ENCODE data around the gene SKAP2.
"Not testable (repeated sequence)": the region's sequence is repeated elsewhere in the genome, so short reads cannot be mapped to it uniquely, and the experiment has no call there.

Gene SKAP2

DNA sequence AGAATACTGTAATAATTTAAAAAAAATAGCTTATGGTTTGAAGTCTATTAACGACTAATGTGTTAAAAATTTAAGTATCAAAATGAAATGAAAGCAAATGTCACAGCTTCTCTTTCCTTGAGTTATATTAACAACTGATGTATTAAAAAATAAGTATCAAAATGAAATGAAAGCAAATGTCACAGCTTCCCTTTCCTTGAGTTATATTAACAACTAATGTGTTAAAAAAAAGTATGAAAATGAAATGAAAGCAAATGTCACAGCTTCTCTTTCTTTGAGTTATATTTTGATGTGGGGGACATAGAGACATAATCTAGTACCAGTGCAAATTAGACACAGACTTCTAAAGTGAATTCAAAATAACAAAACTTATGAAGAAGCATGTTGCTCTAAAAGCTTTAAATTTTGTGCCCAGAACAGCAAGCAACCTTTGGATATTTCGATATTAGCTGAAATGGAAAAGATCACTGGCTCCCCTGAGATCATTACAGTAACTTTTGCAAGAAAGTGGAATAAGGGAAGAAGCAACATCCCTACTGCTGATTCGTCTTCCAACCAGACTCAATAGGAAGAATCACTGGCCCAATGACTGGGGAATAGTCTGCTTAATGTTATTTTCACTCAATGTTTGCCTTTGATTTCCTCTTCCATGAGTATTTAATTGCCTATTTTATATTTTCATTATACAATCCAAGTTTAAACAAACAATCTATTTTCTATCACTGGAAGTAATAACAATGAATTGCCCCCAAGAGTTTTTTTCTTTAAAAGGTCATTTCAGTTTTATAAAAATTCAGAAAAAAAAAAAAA lies 8.0 kb downstream of the SKAP2 start:
- H3K4me3 ChIP-seq (ENCODE audit: low read length) = no peak overlapping the region
- H3K36me3 ChIP-seq (ENCODE audit: insufficient read depth, low read depth, low read length) = no peaks in the 10 kb centered on the region
- H3K27me3 ChIP-seq (ENCODE audit: insufficient read depth, low read length) = peaks cover 84% of the 10 kb centered on the region
- H3K4me1 ChIP-seq (ENCODE audit: insufficient read depth, low read length) = 0 out of 2 replicates have a peak, but pooled peaks cover 2% of the 10 kb centered on the region
- no peaks in the 10 kb centered on the region for H3K9me3 ChIP-seq (ENCODE audit: insufficient read depth, low read depth, low read length)
- no peak overlapping the region for H3K27ac ChIP-seq (ENCODE audit: low read length)
- H3K9ac ChIP-seq (ENCODE audit: low read depth, low read length) = no peak overlapping the region

- Histone ChIP-seq H3K4me1 (ENCODE audit: insufficient read depth, low read length) (0 out of 2 replicates have a peak, but pooled peaks cover 2% of the 10 kb centered on the region), H3K4me3 (ENCODE audit: low read length) (no peak overlapping the region), H3K27ac (ENCODE audit: low read length) (no peak overlapping the region), H3K36me3 (ENCODE audit: insufficient read depth, low read depth, low read length) (no peaks in the 10 kb centered on the region), H3K27me3 (ENCODE audit: insufficient read depth, low read length) (peaks cover 72% of the 10 kb centered on the region), H3K9ac (ENCODE audit: low read depth, low read length) (no peak overlapping the region), H3K9me3 (ENCODE audit: insufficient read depth, low read depth, low read length) (no peaks in the 10 kb centered on the region)
Observed at GRCh38 chr7:26854876-26855855, 9.2 kb downstream of the SKAP2 start.

DNA sequence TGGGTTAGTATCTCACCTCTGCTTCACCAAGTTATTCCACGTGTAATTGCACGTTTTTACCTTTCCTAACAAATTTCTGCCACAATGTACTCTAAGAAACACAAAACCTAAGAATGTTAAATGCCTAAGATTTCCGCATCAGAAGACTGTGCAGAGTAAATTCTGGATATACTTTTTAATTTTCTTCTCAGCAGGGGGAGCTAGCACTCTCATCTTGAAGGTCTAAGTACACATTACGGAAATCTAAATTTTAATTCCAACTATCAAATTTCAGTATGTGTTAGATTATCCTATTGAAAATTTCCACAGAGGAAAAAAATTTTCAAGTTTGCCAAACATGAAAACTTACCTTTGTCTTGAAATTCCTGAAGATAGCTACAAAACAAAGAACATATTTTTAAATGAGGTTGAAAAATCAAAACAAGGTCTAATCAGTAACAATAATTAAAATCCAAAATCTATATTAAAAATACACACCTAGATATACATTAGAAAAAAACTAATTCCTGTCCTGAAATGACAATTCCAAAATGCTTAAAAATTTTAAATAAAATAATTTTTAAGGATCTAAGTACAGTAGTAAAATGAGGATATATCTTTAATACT lies 10.5 kb downstream of the SKAP2 start:
- H3K4me3 ChIP-seq (ENCODE audit: low read length) = no peak overlapping the region
- H3K9ac ChIP-seq (ENCODE audit: low read depth, low read length) = no peak overlapping the region
- no peak overlapping the region for H3K27ac ChIP-seq (ENCODE audit: low read length)
- no peaks in the 10 kb centered on the region for H3K36me3 ChIP-seq (ENCODE audit: insufficient read depth, low read depth, low read length)
- H3K27me3 ChIP-seq (ENCODE audit: insufficient read depth, low read length) = peaks cover 59% of the 10 kb centered on the region
- 0 out of 2 replicates have a peak, but pooled peaks cover 2% of the 10 kb centered on the region for H3K4me1 ChIP-seq (ENCODE audit: insufficient read depth, low read length)
- H3K9me3 ChIP-seq (ENCODE audit: insufficient read depth, low read depth, low read length) = no peaks in the 10 kb centered on the region

GRCh38 chr7:26850193-26850651 lies 14.2 kb downstream of the SKAP2 start:
- H3K4me1 ChIP-seq (ENCODE audit: insufficient read depth, low read length) = no peaks in the 10 kb centered on the region
- H3K36me3 ChIP-seq (ENCODE audit: insufficient read depth, low read depth, low read length) = no peaks in the 10 kb centered on the region
- H3K27ac ChIP-seq (ENCODE audit: low read length) = no peak overlapping the region
- H3K4me3 ChIP-seq (ENCODE audit: low read length) = no peak overlapping the region
- no peaks in the 10 kb centered on the region for H3K9me3 ChIP-seq (ENCODE audit: insufficient read depth, low read depth, low read length)
- no peak overlapping the region for H3K9ac ChIP-seq (ENCODE audit: low read depth, low read length)
- peaks cover 22% of the 10 kb centered on the region for H3K27me3 ChIP-seq (ENCODE audit: insufficient read depth, low read length)

- H3K27me3 ChIP-seq (ENCODE audit: insufficient read depth, low read length) = no peaks in the 10 kb centered on the region
- no peak overlapping the region for H3K4me3 ChIP-seq (ENCODE audit: low read length)
- no peak overlapping the region for H3K27ac ChIP-seq (ENCODE audit: low read length)
- H3K36me3 ChIP-seq (ENCODE audit: insufficient read depth, low read depth, low read length) = no peaks in the 10 kb centered on the region
- H3K9ac ChIP-seq (ENCODE audit: low read depth, low read length) = no peak overlapping the region
- no peaks in the 10 kb centered on the region for H3K9me3 ChIP-seq (ENCODE audit: insufficient read depth, low read depth, low read length)
- H3K4me1 ChIP-seq (ENCODE audit: insufficient read depth, low read length) = no peaks in the 10 kb centered on the region
Observed at GRCh38 chr7:26843705-26844104, 20.7 kb downstream of the SKAP2 start.

DNA sequence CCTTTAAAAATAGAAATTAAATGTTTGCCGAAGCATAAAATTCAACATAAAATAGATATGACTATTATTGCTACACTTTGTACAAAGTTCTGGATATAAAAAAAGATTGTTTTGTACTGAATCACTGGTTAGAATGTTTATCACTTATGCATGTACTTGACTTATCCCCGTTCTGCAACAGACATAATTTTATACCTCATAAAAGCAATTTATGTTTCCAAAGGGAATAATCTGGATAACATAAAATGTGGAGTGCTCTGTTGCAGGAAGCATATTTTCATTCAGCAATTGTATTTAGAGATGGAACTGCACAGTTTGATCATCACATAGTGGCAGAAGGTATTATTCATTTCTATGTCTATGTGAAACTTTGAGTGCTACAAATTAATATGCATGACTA lies 21.5 kb downstream of the SKAP2 start:
- Histone ChIP-seq H3K27me3 (ENCODE audit: insufficient read depth, low read length) (no peaks in the 10 kb centered on the region), H3K36me3 (ENCODE audit: insufficient read depth, low read depth, low read length) (no peaks in the 10 kb centered on the region), H3K4me3 (ENCODE audit: low read length) (no peak overlapping the region), H3K4me1 (ENCODE audit: insufficient read depth, low read length) (no peaks in the 10 kb centered on the region), H3K27ac (ENCODE audit: low read length) (no peak overlapping the region), H3K9me3 (ENCODE audit: insufficient read depth, low read depth, low read length) (no peaks in the 10 kb centered on the region), H3K9ac (ENCODE audit: low read depth, low read length) (no peak overlapping the region)

GRCh38 chr7:26841003-26841739 lies 23.2 kb downstream of the SKAP2 start:
- Histone ChIP-seq H3K9me3 (ENCODE audit: insufficient read depth, low read depth, low read length) (no peaks in the 10 kb centered on the region; the same call in 1 of the 2 replicates), H3K9ac (ENCODE audit: low read depth, low read length) (no peak overlapping the region), H3K36me3 (ENCODE audit: insufficient read depth, low read depth, low read length) (no peaks in the 10 kb centered on the region), H3K27ac (ENCODE audit: low read length) (no peak overlapping the region), H3K4me3 (ENCODE audit: low read length) (no peak overlapping the region), H3K27me3 (ENCODE audit: insufficient read depth, low read length) (no peaks in the 10 kb centered on the region), H3K4me1 (ENCODE audit: insufficient read depth, low read length) (no peaks in the 10 kb centered on the region)

GRCh38 chr7:26836793-26837192 lies 27.6 kb downstream of the SKAP2 start:
- not testable (repeated sequence) for H3K9ac ChIP-seq (ENCODE audit: low read depth, low read length); H3K9me3 ChIP-seq (ENCODE audit: insufficient read depth, low read depth, low read length); H3K36me3 ChIP-seq (ENCODE audit: insufficient read depth, low read depth, low read length); H3K27me3 ChIP-seq (ENCODE audit: insufficient read depth, low read length); H3K4me3 ChIP-seq (ENCODE audit: low read length); H3K4me1 ChIP-seq (ENCODE audit: insufficient read depth, low read length); H3K27ac ChIP-seq (ENCODE audit: low read length)

DNA sequence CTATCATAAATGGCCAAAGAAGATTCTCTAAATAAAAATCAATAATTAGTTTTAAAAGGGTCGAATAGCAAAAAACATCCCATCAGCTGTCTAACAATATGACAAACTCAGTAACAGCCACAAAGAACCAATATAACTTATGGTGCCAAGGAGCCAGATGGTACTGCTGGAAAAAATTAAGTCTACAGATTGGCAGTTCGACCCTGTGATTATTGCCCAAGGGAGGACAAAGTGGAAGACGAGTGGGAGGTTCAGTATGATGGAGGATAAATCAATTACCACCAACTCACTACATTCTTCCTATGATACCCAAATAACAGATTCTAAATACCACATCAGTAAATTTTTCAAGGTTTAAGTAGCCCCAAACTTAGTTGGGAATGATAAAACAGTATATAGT lies 49.0 kb downstream of the SKAP2 start:
- no peaks in the 10 kb centered on the region for H3K36me3 ChIP-seq (ENCODE audit: insufficient read depth, low read depth, low read length)
- H3K27me3 ChIP-seq (ENCODE audit: insufficient read depth, low read length) = no peaks in the 10 kb centered on the region
- H3K9ac ChIP-seq (ENCODE audit: low read depth, low read length) = no peak overlapping the region
- H3K27ac ChIP-seq (ENCODE audit: low read length) = no peak overlapping the region
- H3K9me3 ChIP-seq (ENCODE audit: insufficient read depth, low read depth, low read length) = no peaks in the 10 kb centered on the region
- H3K4me1 ChIP-seq (ENCODE audit: insufficient read depth, low read length) = no peaks in the 10 kb centered on the region
- H3K4me3 ChIP-seq (ENCODE audit: low read length) = no peak overlapping the region

DNA sequence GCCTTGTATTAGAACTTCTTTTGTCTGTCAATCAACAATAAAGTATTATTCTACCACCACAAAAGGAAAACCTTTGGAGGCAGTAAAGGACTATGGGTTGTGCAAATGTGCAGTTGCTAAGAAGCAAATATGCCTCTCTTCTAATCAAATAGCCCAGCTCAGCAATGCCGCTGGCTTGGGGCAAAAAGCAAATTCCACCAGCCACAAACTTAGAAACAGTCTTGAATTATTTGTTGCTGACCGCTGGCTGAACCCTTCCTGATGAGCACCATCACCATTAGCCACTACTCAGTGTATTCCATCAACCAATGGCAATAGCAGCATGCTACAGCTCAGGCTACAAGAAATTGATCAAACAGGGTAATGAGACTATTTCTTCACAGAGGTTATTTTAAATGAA lies 51.0 kb downstream of the SKAP2 start:
- Histone ChIP-seq H3K9ac (ENCODE audit: low read depth, low read length) (no peak overlapping the region), H3K36me3 (ENCODE audit: insufficient read depth, low read depth, low read length) (no peaks in the 10 kb centered on the region), H3K4me1 (ENCODE audit: insufficient read depth, low read length) (no peaks in the 10 kb centered on the region), H3K4me3 (ENCODE audit: low read length) (no peak overlapping the region), H3K27ac (ENCODE audit: low read length) (no peak overlapping the region), H3K9me3 (ENCODE audit: insufficient read depth, low read depth, low read length) (no peaks in the 10 kb centered on the region), H3K27me3 (ENCODE audit: insufficient read depth, low read length) (no peaks in the 10 kb centered on the region)

- H3K36me3 ChIP-seq (ENCODE audit: insufficient read depth, low read depth, low read length) = no peaks in the 10 kb centered on the region
Observed at GRCh38 chr7:26794541-26794940, 69.8 kb downstream of the SKAP2 start.

More at GRCh38 chr7:26794541-26794940, 69.8 kb downstream of the SKAP2 start:
- Histone ChIP-seq H3K27ac (ENCODE audit: low read length) (no peak overlapping the region), H3K27me3 (ENCODE audit: insufficient read depth, low read length) (no peaks in the 10 kb centered on the region), H3K9ac (ENCODE audit: low read depth, low read length) (no peak overlapping the region), H3K9me3 (ENCODE audit: insufficient read depth, low read depth, low read length) (no peaks in the 10 kb centered on the region), H3K4me3 (ENCODE audit: low read length) (no peak overlapping the region), H3K4me1 (ENCODE audit: insufficient read depth, low read length) (no peaks in the 10 kb centered on the region)

All from iPS-20b (cell line).